A549 (cell line): ENCODE data around the gene TNFSF13B. TPM values are rescaled to one million over a fixed set of nuclear protein-coding genes. Genes with fewer than 3 reads are reported as not detected.
A peak's percentile ranks its signal among the peaks of the same experiment; 100 is the strongest.

ENCODE experiments used
- ATAC-seq, 2 experiments: fragments of 200-7000 bp in 1 of 2; fragments of >200 bp in 1 of 2; cut with Nextera tagmentation in 1 of 2; cut with Tn5 transposase in 1 of 2; 3 replicates each; pipeline versions ENCODE4 v1.8.0 to v1.9.1; 2018 to 2020; ENCODE audit warnings: mild to moderate bottlenecking in 1 of 2, moderate library complexity in 1 of 2
- CTCF ChIA-PET: fragments of 300-600 bp; sonication (Branson Sonifier 250); formaldehyde crosslinking; extraction: SDS; loops from one replicate; lab custom pipeline; 2021; ENCODE audit warnings: antibody characterized with exemption, inconsistent platforms; lab: Yijun Ruan, JAX
- POLR2A ChIA-PET: fragments of 350-600 bp; formaldehyde crosslinking; extraction: SDS; loops from one replicate; lab custom pipeline; 2021; ENCODE audit warnings: antibody characterized with exemption, inconsistent platforms; lab: Yijun Ruan, JAX
- DNase-seq, 2 experiments: peaks; one replicate each; pipeline versions ENCODE4 v3.0.0 to v3.0.0-alpha.2; 2011 to 2016; ENCODE audit warnings: low read depth in 1 of 2, low spot score in 1 of 2
- FAIRE-seq: peaks from 2 replicates; lab custom pipeline; 2011; peaks lifted over from hg19 to GRCh38; lab: Jason Lieb, UNC
- H3K27ac ChIP-seq, 2 experiments: fragments of >200 bp; sonication (Bioruptor Twin); formaldehyde crosslinking; 3 replicates each; pipeline ENCODE4 v1.5.1; 2016 to 2017
- H3K4me1 ChIP-seq: fragments of >200 bp; sonication (Bioruptor Twin); formaldehyde crosslinking; 3 replicates; pipeline ENCODE4 v1.6.1; 2016
- H3K4me2 ChIP-seq: fragments of >200 bp; sonication (Bioruptor Twin); formaldehyde crosslinking; 3 replicates; pipeline ENCODE4 v1.6.1; 2016
- H3K4me3 ChIP-seq: fragments of >200 bp; sonication (Bioruptor Twin); formaldehyde crosslinking; 3 replicates; pipeline ENCODE4 v1.5.1; 2016
- H3K9me3 ChIP-seq: fragments of >200 bp; sonication (Bioruptor Twin); formaldehyde crosslinking; 3 replicates; pipeline ENCODE4 v1.6.1; 2016
- CEBPB ChIP-seq, 2 experiments: fragments of >200 bp in 1 of 2; sonication (Bioruptor Twin) in 1 of 2; formaldehyde crosslinking in 1 of 2; IDR thresholded peaks; 2 replicates each; pipeline ENCODE4 v1.6.1; 2012 to 2016
- EP300 ChIP-seq, 2 experiments: fragments of >200 bp; sonication (Bioruptor Twin); formaldehyde crosslinking; IDR thresholded peaks; 2 replicates in 1 of 2; 3 replicates in 1 of 2; pipeline ENCODE4 v1.6.1; 2016 to 2017
- FOSB ChIP-seq: fragments of 250-450 bp; sonication (Bioruptor Pico); IDR thresholded peaks from 2 replicates; pipeline ENCODE4 v1.5.0; 2020; ENCODE audit warnings: mild to moderate bottlenecking, moderate library complexity
- HOXB5 ChIP-seq: fragments of 250-450 bp; sonication (Bioruptor Pico); IDR thresholded peaks from 2 replicates; pipeline ENCODE4 v1.5.0; 2020; ENCODE audit warnings: mild to moderate bottlenecking, moderate library complexity
- JUN ChIP-seq, 2 experiments: fragments of >200 bp; sonication (Bioruptor Twin); formaldehyde crosslinking; IDR thresholded peaks; 2 replicates in 1 of 2; 3 replicates in 1 of 2; pipeline ENCODE4 v1.6.1; 2016 to 2017
- JUNB ChIP-seq: fragments of >200 bp; sonication (Bioruptor Twin); formaldehyde crosslinking; IDR thresholded peaks from 2 replicates; pipeline ENCODE4 v1.6.1; 2016
- KDM1A ChIP-seq: fragments of 200-600 bp; sonication (generic); IDR thresholded peaks from 2 replicates; pipeline ENCODE4 v1.6.1; 2016; ENCODE audit warnings: low read depth, mild to moderate bottlenecking
- KDM5A ChIP-seq: fragments of 200-600 bp; sonication (generic); IDR thresholded peaks from 2 replicates; pipeline ENCODE4 v1.6.1; 2016; ENCODE audit warnings: antibody characterized with exemption, mild to moderate bottlenecking
- MYC ChIP-seq: IDR thresholded peaks from 2 replicates; pipeline ENCODE4 v1.6.1; 2012; ENCODE audit warnings: mild to moderate bottlenecking, inconsistent platforms, low read length, improper control_type of control experiment, borderline replicate concordance
- RAD21 ChIP-seq, 2 experiments: fragments of >200 bp in 1 of 2; sonication (Bioruptor Twin) in 1 of 2; formaldehyde crosslinking in 1 of 2; IDR thresholded peaks in 1 of 2; conservative IDR thresholded peaks in 1 of 2; 2 replicates in 1 of 2; 3 replicates in 1 of 2; pipeline ENCODE4 v1.6.1; 2012 to 2018; ENCODE audit warnings: inconsistent platforms in 1 of 2
- SMC3 ChIP-seq: fragments of >200 bp; sonication (Bioruptor Twin); formaldehyde crosslinking; IDR thresholded peaks from 3 replicates; pipeline ENCODE4 v1.6.1; 2018; ENCODE audit warnings: inconsistent platforms
- ZNF302 ChIP-seq: fragments of 250-450 bp; sonication (Bioruptor Pico); IDR thresholded peaks from 2 replicates; pipeline ENCODE4 v1.9.0; 2021; ENCODE audit warnings: inconsistent platforms, mild to moderate bottlenecking, moderate library complexity
- ZSCAN20 ChIP-seq: fragments of 250-450 bp; sonication (Bioruptor Pico); IDR thresholded peaks from 2 replicates; pipeline ENCODE4 v1.8.0; 2022; ENCODE audit warnings: mild to moderate bottlenecking, moderate library complexity
- WGBS: methylation state at CpG from one replicate; pipeline ENCODE4 v1.1.6; 2017; ENCODE audit errors: missing lambda C conversion rate; 5-methylcytosine and 5-hydroxymethylcytosine counted together
- polyA plus RNA-seq, 4 experiments: library from polyadenylated mRNA; depleted of rRNA in 3 of 4; stranded (reverse); fragments of >200 nt; fragmentation: RNase III in 1 of 4; extraction: RNeasy Plus Mini Kit Qiagen cat#74134 plus additional on column Dnase treatment in 1 of 4; gene quantifications; 2 replicates in 3 of 4; 3 replicates in 1 of 4; pipeline ENCODE4 v1.2.3, GENCODE V29; 2011 to 2017
- TF ChIP-seq, protein P1 (sequence below): fragments of 200-600 bp; sonication (generic); IDR thresholded peaks from 2 replicates; pipeline ENCODE4 v1.6.1; 2016; ENCODE audit warnings: antibody characterized with exemption, mild to moderate bottlenecking, moderate library complexity
- TF ChIP-seq, protein P2 (sequence below): fragments of 450-650 bp; IDR thresholded peaks from 2 replicates; pipeline ENCODE4 v1.6.1; 2014; ENCODE audit warnings: antibody characterized with exemption
- TF ChIP-seq, protein P3 (sequence below): fragments of >200 bp; sonication (Bioruptor Twin); formaldehyde crosslinking; IDR thresholded peaks from 3 replicates; pipeline ENCODE4 v1.5.1; 2016

TNFSF13B gene
- polyA plus RNA-seq, 2 of the 4 experiments (the other 2 are of a cell fraction), result 0.13 to 0.22 TPM

DNA sequence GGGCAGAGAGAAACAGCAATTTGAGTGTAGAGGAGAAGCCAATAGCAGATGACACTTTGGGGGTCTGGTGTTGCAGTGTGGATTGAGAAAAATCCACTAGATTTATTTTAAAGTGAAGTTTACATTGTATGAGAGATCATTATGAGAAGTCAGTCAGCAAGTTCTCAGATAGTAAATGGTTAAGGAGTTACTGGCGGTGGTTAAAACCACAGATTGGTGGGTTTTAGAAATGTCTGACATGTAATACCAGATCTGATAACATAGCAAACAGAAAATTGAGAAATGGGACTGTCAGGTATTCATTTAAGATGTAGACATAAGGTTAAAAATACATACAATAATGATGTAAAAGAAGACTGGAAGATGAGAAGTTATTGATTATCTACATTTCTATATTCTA is 44.1 kb upstream of the TNFSF13B start (continued):
- TF ChIP-seq, protein P1, sequence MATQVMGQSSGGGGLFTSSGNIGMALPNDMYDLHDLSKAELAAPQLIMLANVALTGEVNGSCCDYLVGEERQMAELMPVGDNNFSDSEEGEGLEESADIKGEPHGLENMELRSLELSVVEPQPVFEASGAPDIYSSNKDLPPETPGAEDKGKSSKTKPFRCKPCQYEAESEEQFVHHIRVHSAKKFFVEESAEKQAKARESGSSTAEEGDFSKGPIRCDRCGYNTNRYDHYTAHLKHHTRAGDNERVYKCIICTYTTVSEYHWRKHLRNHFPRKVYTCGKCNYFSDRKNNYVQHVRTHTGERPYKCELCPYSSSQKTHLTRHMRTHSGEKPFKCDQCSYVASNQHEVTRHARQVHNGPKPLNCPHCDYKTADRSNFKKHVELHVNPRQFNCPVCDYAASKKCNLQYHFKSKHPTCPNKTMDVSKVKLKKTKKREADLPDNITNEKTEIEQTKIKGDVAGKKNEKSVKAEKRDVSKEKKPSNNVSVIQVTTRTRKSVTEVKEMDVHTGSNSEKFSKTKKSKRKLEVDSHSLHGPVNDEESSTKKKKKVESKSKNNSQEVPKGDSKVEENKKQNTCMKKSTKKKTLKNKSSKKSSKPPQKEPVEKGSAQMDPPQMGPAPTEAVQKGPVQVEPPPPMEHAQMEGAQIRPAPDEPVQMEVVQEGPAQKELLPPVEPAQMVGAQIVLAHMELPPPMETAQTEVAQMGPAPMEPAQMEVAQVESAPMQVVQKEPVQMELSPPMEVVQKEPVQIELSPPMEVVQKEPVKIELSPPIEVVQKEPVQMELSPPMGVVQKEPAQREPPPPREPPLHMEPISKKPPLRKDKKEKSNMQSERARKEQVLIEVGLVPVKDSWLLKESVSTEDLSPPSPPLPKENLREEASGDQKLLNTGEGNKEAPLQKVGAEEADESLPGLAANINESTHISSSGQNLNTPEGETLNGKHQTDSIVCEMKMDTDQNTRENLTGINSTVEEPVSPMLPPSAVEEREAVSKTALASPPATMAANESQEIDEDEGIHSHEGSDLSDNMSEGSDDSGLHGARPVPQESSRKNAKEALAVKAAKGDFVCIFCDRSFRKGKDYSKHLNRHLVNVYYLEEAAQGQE, result no peak
- TF ChIP-seq FOSB (CRISPR knock-in tag) (no peak), JUN (IDR thresholded peaks at IDR 0.05) (no peak), EP300 (IDR thresholded peaks at IDR 0.05) (no peak), ZNF302 (no peak)
- TF ChIP-seq, protein P2, sequence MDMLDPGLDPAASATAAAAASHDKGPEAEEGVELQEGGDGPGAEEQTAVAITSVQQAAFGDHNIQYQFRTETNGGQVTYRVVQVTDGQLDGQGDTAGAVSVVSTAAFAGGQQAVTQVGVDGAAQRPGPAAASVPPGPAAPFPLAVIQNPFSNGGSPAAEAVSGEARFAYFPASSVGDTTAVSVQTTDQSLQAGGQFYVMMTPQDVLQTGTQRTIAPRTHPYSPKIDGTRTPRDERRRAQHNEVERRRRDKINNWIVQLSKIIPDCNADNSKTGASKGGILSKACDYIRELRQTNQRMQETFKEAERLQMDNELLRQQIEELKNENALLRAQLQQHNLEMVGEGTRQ, result no peak

DNA sequence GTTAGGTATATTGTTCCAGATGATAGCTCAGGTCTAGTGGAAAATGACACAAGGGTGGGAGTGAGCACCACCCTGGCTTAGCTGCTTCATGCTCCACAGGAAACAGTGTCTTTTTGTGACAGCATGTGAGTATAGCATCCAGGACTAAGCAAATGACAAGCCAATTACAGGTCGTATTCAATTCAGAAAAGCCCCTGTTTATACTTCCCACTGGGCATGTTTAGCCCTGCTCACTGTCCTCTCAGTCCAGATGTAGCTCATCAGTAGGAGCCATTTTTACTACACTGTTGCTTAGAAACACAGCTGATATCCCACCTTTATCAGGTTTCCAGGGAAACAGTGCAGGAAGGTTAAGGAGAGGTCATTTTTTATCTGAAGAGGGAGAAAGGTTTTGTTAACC is 43.3 kb upstream of the TNFSF13B start:
- WGBS, result 22% methylated on average over 1 of the region's 1 CpG
- no peak overlapping the region for H3K4me3 ChIP-seq
- no peak overlapping the region for H3K4me2 ChIP-seq
- ATAC-seq, result no peak
- no peak for TF ChIP-seq JUNB
- no peak for TF ChIP-seq MYC
- TF ChIP-seq HOXB5, result no peak
- ChIA-PET CTCF (no interaction called here), POLR2A (no interaction called here)
- no peak for FAIRE-seq
- peaks cover 12% of the 10 kb centered on the region; the same call in 2 of the 3 replicates for H3K4me1 ChIP-seq
- H3K9me3 ChIP-seq, result no peaks in the 10 kb centered on the region
- no peak for DNase-seq
- H3K27ac ChIP-seq, result no peak overlapping the region

DNA sequence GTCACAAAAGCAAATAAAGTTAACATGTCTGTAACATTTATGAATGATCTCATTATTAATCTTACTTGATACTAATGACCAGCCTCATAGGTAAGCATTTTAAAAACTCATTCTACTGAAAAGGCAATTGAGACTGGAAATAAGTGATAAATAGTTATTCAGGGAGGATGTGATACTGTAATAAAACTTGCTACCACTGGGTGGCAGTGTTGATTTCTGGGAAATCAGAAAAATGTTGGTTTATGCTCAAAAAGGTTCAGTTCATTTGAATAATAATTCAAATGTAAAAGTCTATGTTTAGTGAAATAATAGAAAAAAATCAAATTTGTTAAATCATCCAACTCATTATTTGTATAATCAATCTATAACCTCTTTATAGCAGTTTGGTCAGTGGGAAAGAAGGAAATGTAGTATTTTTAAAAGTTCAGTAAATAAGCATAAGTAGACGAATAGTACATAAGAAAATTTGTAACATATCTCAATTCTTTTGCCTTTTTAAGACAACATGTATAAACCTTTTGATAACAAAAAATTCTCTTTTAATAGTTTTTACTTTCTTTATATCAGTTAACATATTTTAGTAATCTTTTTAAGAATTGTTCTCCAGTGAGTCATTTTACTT is 41.8 kb upstream of the TNFSF13B start:
- ChIA-PET CTCF (no interaction called here), POLR2A (no interaction called here)
- Histone ChIP-seq H3K9me3 (no peaks in the 10 kb centered on the region), H3K27ac (no peak overlapping the region), H3K4me2 (no peak overlapping the region), H3K4me3 (no peak overlapping the region), H3K4me1 (peaks cover 12% of the 10 kb centered on the region; the same call in 2 of the 3 replicates)
- TF ChIP-seq RAD21 (conservative IDR thresholded peaks at IDR 0.05 in 1 of 2, IDR thresholded peaks at IDR 0.05 in 1 of 2), result peak; percentile 44 to 54
- no peak for TF ChIP-seq KDM1A
- TF ChIP-seq JUNB, result no peak
- no peak for TF ChIP-seq HOXB5
- TF ChIP-seq, protein P3, sequence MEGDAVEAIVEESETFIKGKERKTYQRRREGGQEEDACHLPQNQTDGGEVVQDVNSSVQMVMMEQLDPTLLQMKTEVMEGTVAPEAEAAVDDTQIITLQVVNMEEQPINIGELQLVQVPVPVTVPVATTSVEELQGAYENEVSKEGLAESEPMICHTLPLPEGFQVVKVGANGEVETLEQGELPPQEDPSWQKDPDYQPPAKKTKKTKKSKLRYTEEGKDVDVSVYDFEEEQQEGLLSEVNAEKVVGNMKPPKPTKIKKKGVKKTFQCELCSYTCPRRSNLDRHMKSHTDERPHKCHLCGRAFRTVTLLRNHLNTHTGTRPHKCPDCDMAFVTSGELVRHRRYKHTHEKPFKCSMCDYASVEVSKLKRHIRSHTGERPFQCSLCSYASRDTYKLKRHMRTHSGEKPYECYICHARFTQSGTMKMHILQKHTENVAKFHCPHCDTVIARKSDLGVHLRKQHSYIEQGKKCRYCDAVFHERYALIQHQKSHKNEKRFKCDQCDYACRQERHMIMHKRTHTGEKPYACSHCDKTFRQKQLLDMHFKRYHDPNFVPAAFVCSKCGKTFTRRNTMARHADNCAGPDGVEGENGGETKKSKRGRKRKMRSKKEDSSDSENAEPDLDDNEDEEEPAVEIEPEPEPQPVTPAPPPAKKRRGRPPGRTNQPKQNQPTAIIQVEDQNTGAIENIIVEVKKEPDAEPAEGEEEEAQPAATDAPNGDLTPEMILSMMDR, result peak; percentile 61
- TF ChIP-seq KDM5A, result no peak
- TF ChIP-seq SMC3, result peak; percentile 35; the same call in 2 of the 3 replicates
- peak in 1 of 2 experiments; percentile 30 for DNase-seq
- FAIRE-seq, result no peak
- WGBS, result 90% methylated on average over 1 of the region's 1 CpG
- no peak for ATAC-seq

DNA sequence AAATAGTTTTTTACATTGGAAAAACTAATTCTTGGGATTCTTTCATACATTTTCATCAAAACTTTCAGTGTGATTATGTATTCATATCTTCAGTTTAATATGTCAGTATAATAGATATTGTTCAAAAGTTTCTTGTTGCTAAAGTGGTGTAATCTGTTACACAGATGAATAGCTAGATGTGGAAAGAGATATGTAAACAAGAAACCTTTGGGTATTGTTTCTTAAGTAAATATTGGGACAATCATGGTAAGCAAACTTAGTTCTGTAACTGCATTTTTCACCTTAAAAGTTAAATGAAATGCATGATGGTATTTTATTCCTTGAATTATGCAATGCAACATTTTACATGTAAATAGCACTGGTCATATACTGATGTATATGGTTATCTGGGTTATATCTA is 39.1 kb upstream of the TNFSF13B start:
- Histone ChIP-seq H3K4me3 (no peak overlapping the region), H3K4me2 (peak overlapping the region; percentile 2; the same call in 1 of the 3 replicates), H3K4me1 (peaks cover 12% of the 10 kb centered on the region; the same call in 2 of the 3 replicates), H3K27ac (no peak overlapping the region), H3K9me3 (no peaks in the 10 kb centered on the region)
- POLR2A ChIA-PET, result no interaction called here
- TF ChIP-seq ZSCAN20 (CRISPR knock-in tag), result no peak
- TF ChIP-seq CEBPB (IDR thresholded peaks at IDR 0.05), result peak; percentile 46 to 51
- ATAC-seq (no peak), DNase-seq (no peak), FAIRE-seq (no peak)
- CTCF ChIA-PET, result no interaction called here
